Measurements from ENCODE around the gene SNRNP35.

The SNRNP35 gene

GRCh38 chr12:123435636-123436016, 22.3 kb upstream of the SNRNP35 start:
- Histone ChIP-seq H3K9ac (ENCODE audit: low read depth, low read length) (peak overlapping the region; percentile 89), H3K4me1 (ENCODE audit: control insufficient read depth, insufficient read depth, low read length) (peaks cover 5% of the 10 kb centered on the region), H3K9me3 (replicated peaks; ENCODE audit: low read length) (no peaks in the 10 kb centered on the region), H3K36me3 (ENCODE audit: insufficient read depth, low read length) (no peaks in the 10 kb centered on the region), H3K4me3 (ENCODE audit: low read length) (peak overlapping the region; percentile 99), H3K27me3 (ENCODE audit: control insufficient read depth, insufficient read depth, low read length) (no peaks in the 10 kb centered on the region), H3K4me2 (ENCODE audit: low read length) (peak overlapping the region; percentile 98)

GRCh38 chr12:123436017-123436964, 21.6 kb upstream of the SNRNP35 start, which contains the start of gene RILPL2:
TSS of gene RILPL2 (minus strand) at chr12:123436684. CDS start at chr12:123436420, 264 bp downstream.
- no peaks in the 10 kb centered on the region for H3K36me3 ChIP-seq (ENCODE audit: insufficient read depth, low read length)
- H3K4me2 ChIP-seq (ENCODE audit: low read length): peak within 1 kb of the TSS; percentile 98
- peaks cover 5% of the 10 kb centered on the region for H3K4me1 ChIP-seq (ENCODE audit: control insufficient read depth, insufficient read depth, low read length)
- no peaks in the 10 kb centered on the region for H3K27me3 ChIP-seq (ENCODE audit: control insufficient read depth, insufficient read depth, low read length)
- H3K9me3 ChIP-seq (replicated peaks; ENCODE audit: low read length): no peaks in the 10 kb centered on the region
- peak within 1 kb of the TSS; percentile 89 for H3K9ac ChIP-seq (ENCODE audit: low read depth, low read length)
- H3K4me3 ChIP-seq (ENCODE audit: low read length): peak within 1 kb of the TSS; percentile 99

GRCh38 chr12:123441523-123442164, 16.3 kb upstream of the SNRNP35 start:
- H3K4me2 ChIP-seq (ENCODE audit: low read length): no peak overlapping the region
- H3K27me3 ChIP-seq (ENCODE audit: control insufficient read depth, insufficient read depth, low read length): no peaks in the 10 kb centered on the region
- H3K9me3 ChIP-seq (replicated peaks; ENCODE audit: low read length): no peaks in the 10 kb centered on the region
- H3K36me3 ChIP-seq (ENCODE audit: insufficient read depth, low read length): no peaks in the 10 kb centered on the region
- H3K9ac ChIP-seq (ENCODE audit: low read depth, low read length): no peak overlapping the region
- peaks cover 12% of the 10 kb centered on the region for H3K4me1 ChIP-seq (ENCODE audit: control insufficient read depth, insufficient read depth, low read length)
- no peak overlapping the region for H3K4me3 ChIP-seq (ENCODE audit: low read length)

GRCh38 chr12:123442774-123443173, 15.2 kb upstream of the SNRNP35 start:
- no peaks in the 10 kb centered on the region for H3K27me3 ChIP-seq (ENCODE audit: control insufficient read depth, insufficient read depth, low read length)
- H3K4me1 ChIP-seq (ENCODE audit: control insufficient read depth, insufficient read depth, low read length): peaks cover 12% of the 10 kb centered on the region
- H3K4me2 ChIP-seq (ENCODE audit: low read length): no peak overlapping the region
- H3K4me3 ChIP-seq (ENCODE audit: low read length): no peak overlapping the region
- H3K9me3 ChIP-seq (replicated peaks; ENCODE audit: low read length): no peaks in the 10 kb centered on the region
- H3K9ac ChIP-seq (ENCODE audit: low read depth, low read length): no peak overlapping the region
- no peaks in the 10 kb centered on the region for H3K36me3 ChIP-seq (ENCODE audit: insufficient read depth, low read length)

- H3K4me1 ChIP-seq (ENCODE audit: control insufficient read depth, insufficient read depth, low read length): peaks cover 15% of the 10 kb centered on the region
- H3K36me3 ChIP-seq (ENCODE audit: insufficient read depth, low read length): no peaks in the 10 kb centered on the region
- no peak overlapping the region for H3K9ac ChIP-seq (ENCODE audit: low read depth, low read length)
- H3K4me3 ChIP-seq (ENCODE audit: low read length): no peak overlapping the region
- no peak overlapping the region for H3K4me2 ChIP-seq (ENCODE audit: low read length)
- no peaks in the 10 kb centered on the region for H3K9me3 ChIP-seq (replicated peaks; ENCODE audit: low read length)
- H3K27me3 ChIP-seq (ENCODE audit: control insufficient read depth, insufficient read depth, low read length): no peaks in the 10 kb centered on the region
Measured at GRCh38 chr12:123444092-123445026, 13.6 kb upstream of the SNRNP35 start.

GRCh38 chr12:123445388-123446332, 12.3 kb upstream of the SNRNP35 start:
- Histone ChIP-seq H3K4me3 (ENCODE audit: low read length) (no peak overlapping the region), H3K4me1 (ENCODE audit: control insufficient read depth, insufficient read depth, low read length) (peaks cover 16% of the 10 kb centered on the region), H3K9ac (ENCODE audit: low read depth, low read length) (no peak overlapping the region), H3K9me3 (replicated peaks; ENCODE audit: low read length) (no peaks in the 10 kb centered on the region), H3K36me3 (ENCODE audit: insufficient read depth, low read length) (no peaks in the 10 kb centered on the region), H3K27me3 (ENCODE audit: control insufficient read depth, insufficient read depth, low read length) (no peaks in the 10 kb centered on the region), H3K4me2 (ENCODE audit: low read length) (peak overlapping the region; percentile 14)

- Histone ChIP-seq H3K9ac (ENCODE audit: low read depth, low read length) (no peak overlapping the region), H3K4me2 (ENCODE audit: low read length) (peak overlapping the region; percentile 14), H3K36me3 (ENCODE audit: insufficient read depth, low read length) (no peaks in the 10 kb centered on the region), H3K27me3 (ENCODE audit: control insufficient read depth, insufficient read depth, low read length) (no peaks in the 10 kb centered on the region), H3K9me3 (replicated peaks; ENCODE audit: low read length) (no peaks in the 10 kb centered on the region), H3K4me1 (ENCODE audit: control insufficient read depth, insufficient read depth, low read length) (peaks cover 16% of the 10 kb centered on the region), H3K4me3 (ENCODE audit: low read length) (no peak overlapping the region)
Measured at GRCh38 chr12:123446333-123446713, 11.6 kb upstream of the SNRNP35 start.

GRCh38 chr12:123449249-123449733, 8.6 kb upstream of the SNRNP35 start:
- Histone ChIP-seq H3K4me3 (ENCODE audit: low read length) (no peak overlapping the region), H3K4me2 (ENCODE audit: low read length) (no peak overlapping the region), H3K27me3 (ENCODE audit: control insufficient read depth, insufficient read depth, low read length) (no peaks in the 10 kb centered on the region), H3K9me3 (replicated peaks; ENCODE audit: low read length) (no peaks in the 10 kb centered on the region), H3K36me3 (ENCODE audit: insufficient read depth, low read length) (no peaks in the 10 kb centered on the region), H3K9ac (ENCODE audit: low read depth, low read length) (no peak overlapping the region), H3K4me1 (ENCODE audit: control insufficient read depth, insufficient read depth, low read length) (peaks cover 16% of the 10 kb centered on the region)

- peaks cover 16% of the 10 kb centered on the region for H3K4me1 ChIP-seq (ENCODE audit: control insufficient read depth, insufficient read depth, low read length)
- H3K9me3 ChIP-seq (replicated peaks; ENCODE audit: low read length): no peaks in the 10 kb centered on the region
- no peak overlapping the region for H3K4me2 ChIP-seq (ENCODE audit: low read length)
- H3K36me3 ChIP-seq (ENCODE audit: insufficient read depth, low read length): no peaks in the 10 kb centered on the region
- H3K4me3 ChIP-seq (ENCODE audit: low read length): no peak overlapping the region
- no peak overlapping the region for H3K9ac ChIP-seq (ENCODE audit: low read depth, low read length)
- no peaks in the 10 kb centered on the region for H3K27me3 ChIP-seq (ENCODE audit: control insufficient read depth, insufficient read depth, low read length)
Measured at GRCh38 chr12:123449856-123450255, 8.1 kb upstream of the SNRNP35 start.

GRCh38 chr12:123450636-123451035, 7.3 kb upstream of the SNRNP35 start:
- no peak overlapping the region for H3K4me2 ChIP-seq (ENCODE audit: low read length)
- H3K27me3 ChIP-seq (ENCODE audit: control insufficient read depth, insufficient read depth, low read length): no peaks in the 10 kb centered on the region
- H3K9me3 ChIP-seq (replicated peaks; ENCODE audit: low read length): no peaks in the 10 kb centered on the region
- H3K4me3 ChIP-seq (ENCODE audit: low read length): no peak overlapping the region
- H3K4me1 ChIP-seq (ENCODE audit: control insufficient read depth, insufficient read depth, low read length): peaks cover 12% of the 10 kb centered on the region
- no peak overlapping the region for H3K9ac ChIP-seq (ENCODE audit: low read depth, low read length)
- no peaks in the 10 kb centered on the region for H3K36me3 ChIP-seq (ENCODE audit: insufficient read depth, low read length)

All from skeletal muscle satellite cell (primary cell).